Hepatocyte (in vitro differentiated cells): ENCODE measurements around the gene STARD13.

Experiments
- EZH2 ChIP-seq: fragments of 200-600 bp; sonication (generic); IDR thresholded peaks from 2 replicates; pipeline ENCODE4 v1.6.1; 2016; ENCODE audit warnings: antibody characterized with exemption, mild to moderate bottlenecking, borderline replicate concordance
- EZH2phosphoT487 ChIP-seq: fragments of 200-600 bp; sonication (generic); IDR thresholded peaks from one replicate; pipeline ENCODE4 v1.6.1; 2018; ENCODE audit warnings: antibody characterized with exemption, mild to moderate bottlenecking, low read depth, moderate library complexity; ENCODE audit not compliant: unreplicated experiment, severe bottlenecking
- TF ChIP-seq, protein P1 (sequence below): fragments of 200-600 bp; sonication (generic); IDR thresholded peaks from 2 replicates; pipeline ENCODE4 v1.5.1; 2016; ENCODE audit warnings: antibody characterized with exemption, mild to moderate bottlenecking; ENCODE audit not compliant: poor library complexity

DNA sequence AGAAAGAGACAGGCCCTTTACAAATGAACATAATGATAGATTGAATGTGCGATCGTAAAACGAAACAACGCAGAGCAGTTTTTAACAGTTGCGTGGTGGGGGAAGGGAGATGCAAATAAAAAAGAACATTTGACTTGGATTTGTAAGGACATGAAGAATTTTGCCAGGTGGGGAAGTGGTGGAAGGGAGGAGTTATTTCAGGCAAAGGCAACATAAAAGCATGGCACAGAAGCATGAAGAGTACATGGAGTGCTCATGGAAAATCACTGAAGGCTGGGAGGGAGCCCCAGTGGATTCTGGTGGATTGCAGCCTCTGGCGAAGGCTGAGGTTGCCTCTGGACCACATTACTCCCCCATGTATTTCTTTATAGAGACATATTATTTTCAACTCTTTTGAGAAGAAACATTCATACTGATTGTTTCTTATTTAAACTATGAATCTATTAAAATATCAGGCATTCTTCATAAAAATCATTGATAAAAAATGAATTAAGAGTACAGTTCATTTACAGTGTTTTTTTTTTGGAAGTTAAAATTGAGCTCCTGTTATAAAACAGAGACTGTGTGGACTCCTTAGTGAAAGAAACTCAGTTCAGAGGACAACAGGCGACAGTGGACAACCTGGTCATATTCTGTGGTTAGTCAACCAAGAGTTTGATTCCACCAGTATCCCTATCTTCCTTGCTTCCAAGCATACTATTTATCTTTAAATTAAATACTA, 57.5 kb downstream of the STARD13 start:
- TF ChIP-seq, protein P1, sequence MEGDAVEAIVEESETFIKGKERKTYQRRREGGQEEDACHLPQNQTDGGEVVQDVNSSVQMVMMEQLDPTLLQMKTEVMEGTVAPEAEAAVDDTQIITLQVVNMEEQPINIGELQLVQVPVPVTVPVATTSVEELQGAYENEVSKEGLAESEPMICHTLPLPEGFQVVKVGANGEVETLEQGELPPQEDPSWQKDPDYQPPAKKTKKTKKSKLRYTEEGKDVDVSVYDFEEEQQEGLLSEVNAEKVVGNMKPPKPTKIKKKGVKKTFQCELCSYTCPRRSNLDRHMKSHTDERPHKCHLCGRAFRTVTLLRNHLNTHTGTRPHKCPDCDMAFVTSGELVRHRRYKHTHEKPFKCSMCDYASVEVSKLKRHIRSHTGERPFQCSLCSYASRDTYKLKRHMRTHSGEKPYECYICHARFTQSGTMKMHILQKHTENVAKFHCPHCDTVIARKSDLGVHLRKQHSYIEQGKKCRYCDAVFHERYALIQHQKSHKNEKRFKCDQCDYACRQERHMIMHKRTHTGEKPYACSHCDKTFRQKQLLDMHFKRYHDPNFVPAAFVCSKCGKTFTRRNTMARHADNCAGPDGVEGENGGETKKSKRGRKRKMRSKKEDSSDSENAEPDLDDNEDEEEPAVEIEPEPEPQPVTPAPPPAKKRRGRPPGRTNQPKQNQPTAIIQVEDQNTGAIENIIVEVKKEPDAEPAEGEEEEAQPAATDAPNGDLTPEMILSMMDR, result no peak
- TF ChIP-seq EZH2 (no peak), EZH2phosphoT487 (no peak)
